Adrenal gland (tissue), 12 donors: Measurements from ENCODE around the gene FAM83C. TPM values are rescaled to one million over a fixed set of nuclear protein-coding genes. Genes with fewer than 3 reads are reported as not detected.
A peak's percentile ranks its signal among the peaks of the same experiment; 100 is the strongest.

ENCODE experiments used
- DNase-seq, 7 donors: peaks; one replicate each; pipeline ENCODE4 v3.0.0-alpha.2; 2019 to 2020
- H3K27ac ChIP-seq, 5 donors: fragments of 200-600 bp; sonication (generic) in 4 of 5; 1 replicate in 3 of 5; 2 replicates in 2 of 5; pipeline versions ENCODE4 v1.5.1 to v1.8.0; 2016 to 2020; ENCODE audit warnings: mild to moderate bottlenecking in 1 of 5
- H3K27me3 ChIP-seq: fragments of 200-600 bp; 2 replicates; pipeline ENCODE4 v1.8.0; 2021
- H3K36me3 ChIP-seq, 2 donors: fragments of 200-600 bp; replicated peaks in 1 of 2; 1 replicate in 1 of 2; 2 replicates in 1 of 2; pipeline versions ENCODE4 v1.5.1 to v1.8.0; 2018 to 2022
- H3K4me1 ChIP-seq, 2 donors: fragments of 200-600 bp; replicated peaks in 1 of 2; 1 replicate in 1 of 2; 2 replicates in 1 of 2; pipeline versions ENCODE4 v1.5.1 to v1.8.0; 2018 to 2021
- H3K4me3 ChIP-seq, 4 donors: fragments of 200-600 bp; sonication (generic) in 3 of 4; one replicate each; pipeline ENCODE4 v1.5.1; 2016 to 2018
- H3K9me3 ChIP-seq, 3 donors: fragments of 200-600 bp; sonication (generic) in 1 of 3; replicated peaks in 1 of 3; 1 replicate in 2 of 3; 2 replicates in 1 of 3; pipeline versions ENCODE4 v1.5.1 to v1.8.0; 2016 to 2021
- CTCF ChIP-seq, 6 experiments: fragments of 450-650 bp in 4 of 6; fragments of 200-600 bp in 2 of 6; sonication (generic) in 1 of 6; IDR thresholded peaks; 1 replicate in 5 of 6; 2 replicates in 1 of 6; pipeline versions ENCODE4 v1.5.1 to v1.8.0; 2016 to 2021; ENCODE audit warnings: antibody characterized with exemption in 6 of 6, mild to moderate bottlenecking in 2 of 6, moderate library complexity in 1 of 6
- POLR2A ChIP-seq, 2 donors: fragments of 450-650 bp; IDR thresholded peaks; one replicate each; pipeline ENCODE4 v1.6.1; 2017; ENCODE audit warnings: antibody characterized with exemption in 2 of 2, mild to moderate bottlenecking in 2 of 2, moderate library complexity in 1 of 2
- WGBS, 4 donors: extraction: QIAGEN DNeasy Blood & Tissue Kit in 2 of 4; methylation state at CpG; one replicate each; pipeline versions ENCODE4 v1.1.5 to v1.1.7; 2013 to 2017; 5-methylcytosine and 5-hydroxymethylcytosine counted together
- intact Hi-C, 2 donors: fragments of 100-400 bp; cut with DNase I; formaldehyde crosslinking; loops; one replicate each; pipeline versions ENCODE4 v1.14.1 to v1.15.0; 2022 to 2023
- polyA plus RNA-seq, 3 donors: library from polyadenylated mRNA; stranded (reverse); fragments of 200-250 nt in 2 of 3; fragments of 350-450 nt in 1 of 3; fragmentation: Illumina TruSeq in 1 of 3; extraction: RNeasy Lipid Tissue Mini Kit (QIAGEN cat#74804) in 1 of 3; gene quantifications; one replicate each; pipeline ENCODE4 v1.2.3, GENCODE V29; 2013 to 2014
- total RNA-seq, 9 donors: library from RNA; depleted of rRNA in 4 of 9; stranded (reverse); fragments of >200 nt in 4 of 9; fragments of 120-200 nt in 1 of 9; fragmentation: NEBNext Ultra II Directional in 1 of 9; extraction: Animal tissue kit (Norgen Biotek cat#: 25700) in 1 of 9; gene quantifications; one replicate each; pipeline versions ENCODE4 v1.1.0 to v1.2.4, GENCODE V29; 2013 to 2023
- donor health status: healthy with polysubstance abuse.
- donor health status: Bipolar disorder and iron deficiency.
- donor health status: DM: yes; HTN: yes; CAD: no.
- donor health status: DM: no; HTN: no; CAD: no.
- donor health status: DM: no; HTN: no; CAD: no.
- donor health status: DM: yes; HTN: yes; CAD: no.

The FAM83C gene
- total and polyA plus RNA-seq, 12 donors: 0.03 to 0.11 TPM; not detected in 10

- H3K4me3 ChIP-seq: no peak overlapping the region
- H3K4me1 ChIP-seq: peaks cover 5 to 11% of the 10 kb centered on the region in 2 donors
- no peak for TF ChIP-seq CTCF (IDR thresholded peaks at IDR 0.05)
- DNase-seq: no peak
- H3K36me3 ChIP-seq: no peaks in the 10 kb centered on the region
- WGBS, 4 donors: 88 to 95% (median 93%) methylated on average over 2 of the region's 2 CpGs
- intact Hi-C loops: loop anchor here (5.0 kb wide), 2 partner anchors 136 to 141 kb away; partner anchors contain the start of gene GDF5 (in 1 of the 2)
- no peak overlapping the region for H3K27ac ChIP-seq
- no peaks in the 10 kb centered on the region for H3K27me3 ChIP-seq
- no peaks in the 10 kb centered on the region for H3K9me3 ChIP-seq
Measured at GRCh38 chr20:35301426-35301825, 9.2 kb upstream of the FAM83C start.

- WGBS, 4 donors: 82 to 90% (median 87%) methylated on average over 4 of the region's 4 CpGs
- H3K27ac ChIP-seq: no peak overlapping the region
- no peak for DNase-seq
- H3K36me3 ChIP-seq: no peaks in the 10 kb centered on the region
- no peak overlapping the region for H3K4me3 ChIP-seq
- H3K27me3 ChIP-seq: no peaks in the 10 kb centered on the region
- peaks cover 5% of the 10 kb centered on the region in 2 donors for H3K4me1 ChIP-seq
- no peaks in the 10 kb centered on the region for H3K9me3 ChIP-seq
- TF ChIP-seq POLR2A (IDR thresholded peaks at IDR 0.05) (no peak), CTCF (IDR thresholded peaks at IDR 0.05) (no peak)
- intact Hi-C loops: loop anchor here (5.0 kb wide), 2 partner anchors 137 to 142 kb away; partner anchors contain the start of gene GDF5 (in 1 of the 2)
Measured at GRCh38 chr20:35300469-35301262, 8.4 kb upstream of the FAM83C start.

GRCh38 chr20:35299780-35300179 is 7.6 kb upstream of the FAM83C start:
- Histone ChIP-seq H3K9me3 (no peaks in the 10 kb centered on the region), H3K36me3 (no peaks in the 10 kb centered on the region), H3K27ac (no peak overlapping the region), H3K4me1 (no peaks in the 10 kb centered on the region), H3K4me3 (no peak overlapping the region), H3K27me3 (no peaks in the 10 kb centered on the region)
- TF ChIP-seq POLR2A (IDR thresholded peaks at IDR 0.05): no peak
- no peak for TF ChIP-seq CTCF (IDR thresholded peaks at IDR 0.05)
- DNase-seq: no peak
- 69 to 89% (median 75%) methylated on average over 3 to 4 of the region's 4 CpGs for WGBS, 4 donors
- intact Hi-C loops: loop anchor here (5.0 kb wide), 2 partner anchors 138 to 143 kb away; partner anchors contain the start of gene GDF5 (in 1 of the 2)

GRCh38 chr20:35298264-35298663 is 6.0 kb upstream of the FAM83C start:
- H3K9me3 ChIP-seq: no peaks in the 10 kb centered on the region
- DNase-seq: peak in 1 of 7 donors; percentile 7
- H3K27ac ChIP-seq: no peak overlapping the region
- intact Hi-C loops: no loop called here
- 68 to 77% (median 72%) methylated on average over 5 of the region's 5 CpGs for WGBS, 4 donors
- no peaks in the 10 kb centered on the region for H3K4me1 ChIP-seq
- TF ChIP-seq CTCF (IDR thresholded peaks at IDR 0.05) (no peak), POLR2A (IDR thresholded peaks at IDR 0.05) (no peak)
- no peaks in the 10 kb centered on the region for H3K27me3 ChIP-seq
- H3K36me3 ChIP-seq: no peaks in the 10 kb centered on the region
- no peak overlapping the region for H3K4me3 ChIP-seq
